Hepatocyte (in vitro differentiated cells): Measurements from ENCODE around the gene GALNT17.

Source experiments
- CTCF ChIP-seq: fragments of 200-600 bp; sonication (generic); IDR thresholded peaks from 2 replicates; pipeline ENCODE4 v1.5.1; 2016; ENCODE audit warnings: antibody characterized with exemption, mild to moderate bottlenecking; ENCODE audit not compliant: poor library complexity
- EZH2 ChIP-seq: fragments of 200-600 bp; sonication (generic); IDR thresholded peaks from 2 replicates; pipeline ENCODE4 v1.6.1; 2016; ENCODE audit warnings: antibody characterized with exemption, mild to moderate bottlenecking, borderline replicate concordance
- EZH2phosphoT487 ChIP-seq: fragments of 200-600 bp; sonication (generic); IDR thresholded peaks from one replicate; pipeline ENCODE4 v1.6.1; 2018; ENCODE audit warnings: antibody characterized with exemption, mild to moderate bottlenecking, low read depth, moderate library complexity; ENCODE audit not compliant: unreplicated experiment, severe bottlenecking

- no peak for TF ChIP-seq CTCF
- TF ChIP-seq EZH2: no peak
- no peak for TF ChIP-seq EZH2phosphoT487
These were observed 78.3 kb downstream of the GALNT17 start for GRCh38 chr7:71210220-71210619.
